Calu3 (cell line): ENCODE data around the gene ZNF689. TPM values are rescaled to one million over a fixed set of nuclear protein-coding genes. Genes with fewer than 3 reads are reported as not detected.

ENCODE experiments used
- BruUV-seq: library from RNA; stranded (reverse); fragments of 400-500 nt; replicated peaks from 2 replicates; lab custom pipeline; 2021; lab: Mats Ljungman, UMichigan
- CTCF ChIA-PET: fragments of 300-600 bp; sonication (Branson Sonifier 250); formaldehyde crosslinking; loops from one replicate; lab custom pipeline; 2022; ENCODE audit warnings: antibody characterized with exemption; lab: Charles Lee
- DNase-seq: peaks from one replicate; pipeline ENCODE4 v3.0.0; 2022
- H3K27ac Mint-ChIP-seq: one replicate; pipeline ENCODE4 v1.8.0; 2022; ENCODE audit warnings: mixed read lengths; ENCODE audit not compliant: unreplicated experiment
- H3K27me3 Mint-ChIP-seq: one replicate; pipeline ENCODE4 v1.8.0; 2022; ENCODE audit warnings: mixed read lengths; ENCODE audit not compliant: unreplicated experiment
- H3K36me3 Mint-ChIP-seq: one replicate; pipeline ENCODE4 v1.8.0; 2022; ENCODE audit warnings: mild to moderate bottlenecking, moderate library complexity, mixed read lengths; ENCODE audit not compliant: insufficient read depth, unreplicated experiment
- H3K4me1 Mint-ChIP-seq: one replicate; pipeline ENCODE4 v1.8.0; 2022; ENCODE audit warnings: mild to moderate bottlenecking, low read depth, mixed read lengths; ENCODE audit not compliant: unreplicated experiment
- H3K4me3 Mint-ChIP-seq: one replicate; pipeline ENCODE4 v1.8.0; 2022; ENCODE audit warnings: mild to moderate bottlenecking, low read depth, moderate library complexity, mixed read lengths; ENCODE audit not compliant: unreplicated experiment
- H3K9me3 Mint-ChIP-seq: one replicate; pipeline ENCODE4 v1.8.0; 2022; ENCODE audit warnings: low read depth, mixed read lengths; ENCODE audit not compliant: unreplicated experiment
- CTCF ChIP-seq: fragments of 200-600 bp; IDR thresholded peaks from one replicate; pipeline ENCODE4 v1.8.0; 2022; ENCODE audit warnings: antibody characterized with exemption; ENCODE audit not compliant: unreplicated experiment
- intact Hi-C: fragments of 100-400 bp; cut with micrococcal nuclease; formaldehyde crosslinking; loops from one replicate; pipeline ENCODE4 v1.10.0; 2022; ENCODE audit not compliant: unreplicated experiment
- total RNA-seq: library from RNA; stranded (reverse); gene quantifications from 2 replicates; pipeline ENCODE4 v1.2.3, GENCODE V29; 2022

Gene ZNF689
- total RNA-seq, 1 experiment from 2014 or later, result 10.4 TPM

GRCh38 chr16:30604316-30604947 lies 5.8 kb downstream of the ZNF689 start:
- H3K9me3 Mint-ChIP-seq, result peaks cover 2% of the 10 kb centered on the region
- H3K27me3 Mint-ChIP-seq, result no peaks in the 10 kb centered on the region
- no TSS peak for BruUV-seq
- CTCF ChIA-PET, result no interaction called here
- intact Hi-C loops, result no loop called here
- H3K4me3 Mint-ChIP-seq, result no peak overlapping the region
- DNase-seq, result no peak
- H3K36me3 Mint-ChIP-seq, result peaks cover 70% of the 10 kb centered on the region
- no peak for TF ChIP-seq CTCF
- H3K27ac Mint-ChIP-seq, result no peak overlapping the region
- no peaks in the 10 kb centered on the region for H3K4me1 Mint-ChIP-seq

- intact Hi-C loops, result no loop called here
- Mint-ChIP-seq H3K27ac (no peak overlapping the region), H3K9me3 (peaks cover 2% of the 10 kb centered on the region), H3K36me3 (peaks cover 65% of the 10 kb centered on the region), H3K27me3 (no peaks in the 10 kb centered on the region), H3K4me3 (no peak overlapping the region), H3K4me1 (no peaks in the 10 kb centered on the region)
- no peak for DNase-seq
- CTCF ChIA-PET, result no interaction called here
- no TSS peak for BruUV-seq
- no peak for TF ChIP-seq CTCF
Observed at GRCh38 chr16:30603945-30604315, 6.3 kb downstream of the ZNF689 start.

- TF ChIP-seq CTCF, result no peak
- H3K4me3 Mint-ChIP-seq, result no peak overlapping the region
- intact Hi-C loops, result no loop called here
- no peaks in the 10 kb centered on the region for H3K27me3 Mint-ChIP-seq
- no peaks in the 10 kb centered on the region for H3K4me1 Mint-ChIP-seq
- BruUV-seq, result no TSS peak
- H3K27ac Mint-ChIP-seq, result no peak overlapping the region
- no peak for DNase-seq
- H3K9me3 Mint-ChIP-seq, result peaks cover 2% of the 10 kb centered on the region
- CTCF ChIA-PET, result interaction anchor here (0.7 to 1.2 kb wide), 3 partner anchors 17 to 477 kb away, joined by 3 to 4 read pairs (median 3); partner anchors contain the start of gene DCTPP1
- peaks cover 61% of the 10 kb centered on the region for H3K36me3 Mint-ChIP-seq
Observed at GRCh38 chr16:30602616-30603277, 7.4 kb downstream of the ZNF689 start.

GRCh38 chr16:30601966-30602365 lies 8.2 kb downstream of the ZNF689 start:
- Mint-ChIP-seq H3K27ac (peak overlapping the region; percentile 52), H3K27me3 (no peaks in the 10 kb centered on the region), H3K36me3 (peaks cover 55% of the 10 kb centered on the region), H3K9me3 (peaks cover 2% of the 10 kb centered on the region), H3K4me1 (no peaks in the 10 kb centered on the region), H3K4me3 (no peak overlapping the region)
- no TSS peak for BruUV-seq
- no peak for TF ChIP-seq CTCF
- intact Hi-C loops, result no loop called here
- DNase-seq, result no peak
- CTCF ChIA-PET, result interaction anchor here (1.2 kb wide), 1 partner anchor 172 kb away, joined by 4 read pairs; the partner anchor contains the start of gene DCTPP1
